C4-2B (cell line): Measurements from ENCODE around the gene RHOH.

ENCODE experiments used
- H3K27ac ChIP-seq: fragments of 450-650 bp; 2 replicates; pipeline ENCODE4 v1.5.1; 2017
- CTCF ChIP-seq: fragments of 450-650 bp; conservative IDR thresholded peaks from 2 replicates; pipeline ENCODE4 v1.5.1; 2017; ENCODE audit warnings: mild to moderate bottlenecking
- ZFX ChIP-seq: fragments of 450-650 bp; IDR thresholded peaks from 2 replicates; pipeline ENCODE4 v1.6.1; 2017

RHOH gene

GRCh38 chr4:40199999-40200874 is 3.4 kb downstream of the RHOH start:
- H3K27ac ChIP-seq: no peak overlapping the region
- TF ChIP-seq ZFX: no peak
- no peak for TF ChIP-seq CTCF

GRCh38 chr4:40200875-40201801 is 4.3 kb downstream of the RHOH start:
- no peak for TF ChIP-seq ZFX
- no peak for TF ChIP-seq CTCF
- no peak overlapping the region for H3K27ac ChIP-seq

GRCh38 chr4:40201898-40202297 is 5.1 kb downstream of the RHOH start:
- TF ChIP-seq ZFX (no peak), CTCF (no peak)
- H3K27ac ChIP-seq: no peak overlapping the region

GRCh38 chr4:40202474-40202873 is 5.6 kb downstream of the RHOH start:
- no peak overlapping the region for H3K27ac ChIP-seq
- TF ChIP-seq CTCF: no peak
- no peak for TF ChIP-seq ZFX

GRCh38 chr4:40204507-40205258 is 7.9 kb downstream of the RHOH start:
- no peak overlapping the region for H3K27ac ChIP-seq
- no peak for TF ChIP-seq ZFX
- no peak for TF ChIP-seq CTCF

- TF ChIP-seq ZFX: no peak
- no peak for TF ChIP-seq CTCF
- no peak overlapping the region for H3K27ac ChIP-seq
Observed at GRCh38 chr4:40205259-40206198, 8.7 kb downstream of the RHOH start.
